HG02970 (cell line): ENCODE results near the gene IRGC.
"Not testable (repeated sequence)": the region's sequence is repeated elsewhere in the genome, so short reads cannot be mapped to it uniquely, and the experiment has no call there.

Experiments
- ATAC-seq: cut with Tn5 transposase; IDR thresholded peaks from one replicate; pipeline ENCODE4 v1.9.1; 2021; ENCODE audit warnings: mild to moderate bottlenecking, moderate library complexity, moderate number of reproducible peaks; ENCODE audit not compliant: unreplicated experiment, low FRiP score

Gene IRGC

DNA sequence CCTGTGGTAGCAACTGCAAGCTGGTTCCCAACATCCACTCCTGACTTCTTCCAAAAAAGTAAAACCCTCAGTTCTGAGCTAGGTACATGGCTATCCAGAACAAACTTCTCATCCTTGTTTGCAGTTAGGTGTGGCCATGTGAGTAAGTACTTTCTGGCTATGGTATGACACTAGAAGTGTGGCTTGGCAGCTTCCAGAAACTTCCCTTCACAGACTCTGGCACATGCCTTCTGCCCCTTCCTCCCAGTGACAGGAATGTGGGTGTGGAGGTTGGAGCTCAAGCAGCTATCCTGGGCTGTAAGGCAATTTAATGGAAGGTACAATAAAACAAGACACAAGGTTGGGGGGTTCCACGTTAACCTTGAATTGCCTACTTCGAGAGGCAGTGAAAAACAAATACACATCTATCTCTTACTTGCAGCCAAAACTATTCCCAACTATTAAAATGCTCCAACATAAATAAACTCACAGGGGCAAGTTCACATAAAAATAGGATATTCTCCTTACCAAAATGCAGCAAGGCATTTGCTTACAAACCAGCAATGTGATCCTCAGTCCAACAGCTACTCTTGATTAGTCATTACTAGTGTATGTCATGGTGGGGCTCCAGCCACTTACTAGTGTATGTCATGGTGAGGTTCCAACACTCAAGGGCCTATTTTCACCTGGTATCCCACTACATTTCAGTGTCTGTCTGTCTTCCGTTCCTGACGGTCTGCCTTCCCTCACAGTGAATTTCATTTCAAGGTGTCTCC lies 35.8 kb downstream of the IRGC start:
- ATAC-seq, result no peak

DNA sequence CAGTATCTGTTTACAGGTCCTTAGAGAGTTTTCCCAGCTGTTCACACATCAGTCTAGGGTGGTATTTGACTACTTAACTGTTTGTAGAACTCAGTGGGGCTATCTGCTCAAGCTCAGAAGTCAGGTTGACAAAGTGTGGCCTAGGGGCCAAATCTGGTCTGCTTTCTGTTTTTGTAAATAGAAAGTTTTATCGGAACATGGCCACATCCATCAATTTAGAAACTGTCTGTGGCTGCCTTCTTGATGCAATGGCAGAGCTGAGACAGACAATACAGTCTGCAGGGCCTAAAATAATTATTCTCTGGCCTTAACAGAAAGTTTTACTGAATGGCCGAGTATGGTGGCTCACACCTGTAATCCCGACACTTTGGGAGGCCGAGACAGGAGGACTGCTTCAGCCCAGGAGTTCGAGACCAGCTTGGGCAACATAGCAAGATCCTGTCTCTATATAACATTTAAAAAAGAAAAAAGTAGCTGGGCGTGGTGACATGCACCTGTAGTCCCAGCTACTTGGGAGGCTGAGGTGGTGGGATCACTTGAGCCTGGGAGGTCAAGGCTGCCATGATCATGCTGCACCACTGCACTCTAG lies 36.5 kb downstream of the IRGC start:
- ATAC-seq, result no peak

DNA sequence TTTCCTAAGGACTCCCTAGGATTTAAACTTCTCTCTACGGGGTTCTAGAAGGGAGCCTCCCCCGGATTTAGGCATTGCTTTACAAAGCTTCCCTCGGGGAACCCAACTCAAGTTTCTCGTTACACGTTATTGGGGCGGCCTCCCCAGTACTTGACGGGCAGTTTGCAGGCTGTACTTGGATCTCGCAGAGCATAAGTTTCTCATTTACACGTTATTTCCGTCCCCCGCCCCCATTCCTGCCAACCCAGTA lies 38.3 kb downstream of the IRGC start:
- ATAC-seq, result no peak

DNA sequence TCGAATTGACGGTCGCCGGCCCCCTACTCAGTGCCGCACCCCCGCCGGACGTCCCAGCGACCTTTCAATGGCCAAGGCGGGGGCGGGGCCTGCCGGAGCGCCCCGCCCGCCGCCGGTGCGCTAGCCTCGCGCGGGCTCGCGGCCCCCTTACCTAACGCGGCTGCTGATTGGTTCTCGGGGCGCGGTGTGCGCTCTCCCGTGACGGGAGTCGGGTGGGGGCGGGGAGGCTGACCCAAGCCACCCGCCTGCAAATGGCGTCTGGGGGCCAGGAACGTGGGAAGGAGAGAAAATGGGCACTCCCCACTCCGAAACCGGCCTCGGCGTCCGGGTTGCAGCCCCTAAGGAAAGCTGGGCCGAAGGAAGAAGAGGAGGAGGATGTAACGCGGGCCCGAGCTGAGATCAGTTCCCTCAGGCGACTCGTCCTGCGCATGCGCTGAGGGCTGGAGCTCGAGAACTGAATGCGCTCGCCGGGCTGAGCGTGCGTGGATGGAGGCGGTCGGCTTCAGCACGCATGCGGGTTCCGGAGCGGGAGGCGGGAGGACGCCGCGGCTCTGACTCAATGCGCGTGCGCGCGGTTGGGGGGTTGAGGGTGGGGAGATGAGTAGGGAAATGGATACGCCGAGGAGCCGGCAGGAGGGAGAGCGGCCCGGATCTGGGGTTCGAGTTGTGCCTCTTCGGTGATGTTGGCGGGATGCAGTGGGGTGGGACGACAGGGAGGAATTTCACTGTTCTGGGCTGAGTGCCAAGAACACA lies 38.8 kb downstream of the IRGC start, which contains the start of gene SMG9:
SMG9 (minus strand) TSS at position 460 of the 753 bp plus-strand sequence. CDS start 4,221 bp downstream, outside the sequence.
- ATAC-seq, result peak; percentile 68

DNA sequence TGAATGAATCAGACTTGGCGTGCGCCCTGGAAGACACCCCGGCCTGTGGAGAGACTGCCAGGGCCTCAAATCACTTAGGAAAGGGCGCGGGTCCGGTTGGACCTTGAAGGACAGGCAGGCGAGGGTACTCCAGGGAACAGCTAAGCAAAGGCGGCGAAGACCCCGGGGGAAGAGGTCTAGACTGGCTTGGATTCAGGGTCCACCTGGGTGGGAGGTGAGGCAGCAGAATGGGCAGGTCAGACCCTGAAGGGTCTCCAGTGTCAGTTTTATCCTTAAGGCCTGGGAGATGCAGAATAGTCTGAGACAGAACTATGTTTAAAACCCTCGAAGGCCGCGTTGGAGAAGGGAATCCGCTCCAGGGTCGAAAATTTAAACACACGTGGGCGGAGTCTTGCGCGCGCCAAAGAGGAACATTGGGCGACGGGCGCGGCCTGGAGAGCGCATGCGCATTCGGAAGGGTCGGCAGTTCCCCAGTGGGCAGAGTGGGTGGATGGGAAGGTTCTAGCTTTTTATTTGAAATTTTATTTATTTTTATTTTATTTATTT lies 39.5 kb downstream of the IRGC start:
- peak; percentile 23 for ATAC-seq

DNA sequence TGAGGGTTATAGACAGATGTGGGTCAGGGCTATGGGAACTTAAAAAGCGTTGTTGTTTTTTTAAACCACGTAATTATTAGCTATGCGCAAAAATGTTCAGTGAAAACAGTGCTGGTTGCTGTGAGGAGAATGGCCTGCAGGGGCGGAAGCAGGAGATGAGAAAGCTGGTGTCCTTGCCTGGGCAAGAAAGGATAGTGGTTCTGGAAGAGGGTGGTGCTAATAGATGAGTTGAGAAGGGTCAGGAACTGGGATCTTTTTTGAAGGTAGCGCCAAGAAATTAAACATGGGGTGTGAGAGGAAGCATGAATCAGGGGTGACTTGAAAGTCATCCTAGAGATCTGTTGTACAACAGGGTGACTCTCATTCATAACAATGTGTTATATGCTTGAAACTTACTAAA lies 43.6 kb downstream of the IRGC start:
- no peak for ATAC-seq

DNA sequence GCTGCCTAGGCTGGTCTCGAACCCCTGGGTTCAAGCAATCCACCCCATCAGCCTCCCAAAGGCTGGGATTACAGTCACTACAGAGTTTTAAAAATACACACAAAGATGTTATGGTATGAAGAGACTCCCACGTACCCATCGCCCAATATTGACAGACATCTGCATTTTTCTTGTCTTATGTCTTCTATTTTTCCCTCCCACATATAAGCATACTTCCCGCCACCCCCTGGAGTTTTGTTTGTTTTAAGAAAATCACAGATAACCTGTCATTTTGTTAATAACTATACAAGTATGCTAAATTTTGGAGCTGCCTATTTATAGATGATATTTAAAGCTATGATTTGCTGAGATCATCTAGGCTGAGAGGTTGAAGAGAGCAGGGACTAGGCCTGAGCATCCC lies 45.1 kb downstream of the IRGC start:
- ATAC-seq, result no peak

DNA sequence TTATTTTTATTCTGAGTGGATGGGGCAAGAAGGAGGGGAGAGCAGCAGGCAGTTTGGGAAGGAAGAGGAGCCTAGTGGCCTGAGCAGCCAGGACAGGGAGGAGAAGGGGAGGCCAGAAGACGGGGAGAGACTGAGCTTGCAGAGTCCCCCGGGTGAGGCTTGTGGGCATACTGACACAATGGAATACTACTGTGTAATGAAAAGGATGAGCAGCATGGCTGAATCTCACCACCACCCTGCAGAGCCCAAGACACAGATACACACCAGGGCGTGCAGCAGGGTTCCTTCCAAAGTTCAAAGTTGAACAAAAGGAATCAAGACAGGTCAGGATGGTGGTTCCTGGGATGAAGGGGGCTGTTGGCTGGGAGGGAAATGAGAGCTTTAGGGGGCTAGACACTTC lies 46.9 kb downstream of the IRGC start:
- no peak for ATAC-seq

DNA sequence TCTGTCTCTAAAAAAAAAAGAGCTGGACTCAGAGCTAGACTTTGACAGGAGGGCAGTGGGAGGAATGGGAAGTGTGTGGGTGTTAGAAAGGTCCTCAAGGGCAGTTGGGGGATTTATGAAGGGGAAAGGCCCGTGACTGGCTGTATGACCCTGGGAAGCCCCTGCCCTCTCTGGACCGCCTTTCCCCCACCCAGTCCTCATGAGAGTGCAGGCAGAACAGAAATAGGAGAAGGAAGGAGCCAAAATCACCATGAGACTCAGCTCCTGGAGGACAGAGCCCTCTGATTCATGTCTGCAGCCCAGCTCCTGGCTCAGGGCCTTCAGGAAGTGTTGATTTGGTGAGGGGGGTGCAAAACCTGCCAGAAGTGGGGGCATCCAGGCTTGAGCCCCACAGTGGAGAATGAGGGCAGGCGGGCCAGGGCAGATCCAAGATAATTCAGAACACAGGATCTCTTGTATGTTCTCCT lies 47.6 kb downstream of the IRGC start:
- ATAC-seq, result no peak

DNA sequence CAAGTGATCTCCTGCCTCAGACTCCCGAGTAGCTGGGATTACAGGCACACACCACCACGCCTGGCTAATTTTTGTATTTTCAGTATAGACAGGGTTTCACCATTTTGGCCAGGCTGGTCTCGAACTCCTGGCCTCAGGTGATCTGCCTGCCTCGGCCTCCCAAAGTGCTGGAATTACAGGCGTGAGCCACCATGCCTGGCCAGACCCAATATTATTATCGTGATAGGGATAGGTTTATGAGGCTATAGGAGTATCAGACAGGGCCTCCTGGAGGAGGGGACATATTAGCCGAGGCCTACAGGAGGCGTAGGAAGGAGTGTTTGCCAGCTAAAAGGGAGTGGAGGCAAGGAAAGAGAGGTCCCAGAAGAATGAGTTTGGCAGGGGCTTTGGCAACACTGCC lies 48.8 kb downstream of the IRGC start:
- not testable (repeated sequence) for ATAC-seq

DNA sequence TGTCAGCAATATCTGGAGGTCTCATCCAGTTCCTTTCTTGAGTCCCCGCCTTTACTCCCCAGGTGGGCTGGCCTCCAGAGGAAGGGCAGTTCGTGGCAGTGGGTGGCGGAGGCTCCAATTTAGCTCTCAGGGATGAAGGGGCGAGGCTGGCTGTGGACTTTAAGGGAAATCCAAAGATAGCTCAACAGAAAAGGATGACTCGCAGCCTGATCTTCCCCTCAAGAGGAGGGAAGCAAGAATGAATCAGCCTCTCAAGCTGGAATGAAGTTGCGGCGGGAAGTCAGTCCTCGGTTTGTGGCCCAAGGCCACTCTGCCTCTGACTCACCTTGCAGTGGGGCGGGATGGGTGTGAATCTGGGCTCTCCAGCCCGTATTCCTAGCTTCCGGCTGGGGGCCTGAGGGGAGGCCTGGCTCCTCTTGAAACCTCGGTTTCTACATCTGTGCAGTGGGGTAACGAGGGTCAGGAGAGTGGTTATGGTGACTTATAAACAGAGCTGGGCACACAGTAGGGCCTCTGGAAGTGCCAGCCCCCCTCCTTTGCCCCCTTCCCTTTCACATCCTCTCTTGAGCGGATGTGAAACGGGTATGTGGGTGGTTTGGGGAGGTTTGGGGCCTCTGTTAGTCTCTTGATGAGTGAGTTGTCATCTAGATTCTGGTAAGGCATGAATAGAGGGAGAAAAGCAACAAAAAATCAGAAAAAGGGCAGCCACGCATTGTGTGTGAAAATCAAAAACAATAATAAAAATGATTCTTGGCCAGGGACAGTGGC lies 49.4 kb downstream of the IRGC start:
- peak; percentile 56 for ATAC-seq

DNA sequence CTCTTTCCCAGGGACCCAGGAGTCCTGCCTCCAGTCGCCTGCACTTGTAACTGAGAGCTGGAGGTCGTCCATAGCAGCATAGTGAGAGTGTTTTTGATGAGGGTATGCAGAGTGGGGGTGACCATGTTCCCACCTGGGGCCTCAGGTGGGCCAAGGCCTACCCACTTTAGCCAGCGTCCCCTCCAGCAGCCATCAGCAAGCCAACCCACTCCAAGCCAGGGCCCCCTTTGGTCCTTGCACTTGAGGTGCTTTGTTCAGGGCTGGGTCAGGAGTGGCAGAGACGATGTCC lies 50.8 kb downstream of the IRGC start:
- no peak for ATAC-seq

DNA sequence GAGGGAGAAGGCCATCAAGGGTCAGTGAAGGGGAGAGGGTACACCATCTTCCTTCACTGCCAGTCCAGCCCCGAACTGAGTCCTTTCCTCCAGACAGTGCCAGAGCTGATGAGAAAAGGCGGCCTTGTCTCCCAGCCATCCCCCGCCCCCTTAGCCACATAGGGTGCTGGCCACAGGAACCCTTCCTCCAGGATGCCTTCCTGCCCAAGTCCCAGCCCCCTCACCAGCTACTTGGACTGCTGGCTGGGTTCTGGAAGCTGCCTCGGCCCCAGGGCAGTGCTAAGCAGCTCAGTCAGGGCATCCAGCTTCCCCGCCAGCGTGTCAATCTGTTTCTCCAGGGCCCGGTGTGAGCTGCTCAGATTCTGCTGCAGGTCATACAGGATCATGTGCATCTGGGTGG lies 51.4 kb downstream of the IRGC start:
- no peak for ATAC-seq

DNA sequence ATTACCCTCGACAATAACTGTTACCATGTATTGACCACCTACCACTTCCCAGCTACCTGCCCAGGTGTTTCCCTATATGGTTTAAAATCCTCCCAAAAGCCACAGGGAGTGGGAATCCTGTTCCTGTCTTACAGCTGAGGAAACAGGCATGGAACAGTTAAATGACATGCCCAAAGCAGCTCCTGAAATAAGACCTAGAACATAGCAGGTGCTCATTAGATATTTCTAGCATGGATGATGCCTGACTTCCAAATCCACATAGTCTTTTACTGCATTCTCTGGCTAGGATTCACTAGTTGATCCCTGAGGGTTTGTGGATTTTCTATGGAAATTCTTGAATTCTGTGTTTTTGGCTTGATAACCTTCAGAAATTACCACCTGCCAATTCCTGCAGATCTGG lies 51.9 kb downstream of the IRGC start:
- no peak for ATAC-seq

DNA sequence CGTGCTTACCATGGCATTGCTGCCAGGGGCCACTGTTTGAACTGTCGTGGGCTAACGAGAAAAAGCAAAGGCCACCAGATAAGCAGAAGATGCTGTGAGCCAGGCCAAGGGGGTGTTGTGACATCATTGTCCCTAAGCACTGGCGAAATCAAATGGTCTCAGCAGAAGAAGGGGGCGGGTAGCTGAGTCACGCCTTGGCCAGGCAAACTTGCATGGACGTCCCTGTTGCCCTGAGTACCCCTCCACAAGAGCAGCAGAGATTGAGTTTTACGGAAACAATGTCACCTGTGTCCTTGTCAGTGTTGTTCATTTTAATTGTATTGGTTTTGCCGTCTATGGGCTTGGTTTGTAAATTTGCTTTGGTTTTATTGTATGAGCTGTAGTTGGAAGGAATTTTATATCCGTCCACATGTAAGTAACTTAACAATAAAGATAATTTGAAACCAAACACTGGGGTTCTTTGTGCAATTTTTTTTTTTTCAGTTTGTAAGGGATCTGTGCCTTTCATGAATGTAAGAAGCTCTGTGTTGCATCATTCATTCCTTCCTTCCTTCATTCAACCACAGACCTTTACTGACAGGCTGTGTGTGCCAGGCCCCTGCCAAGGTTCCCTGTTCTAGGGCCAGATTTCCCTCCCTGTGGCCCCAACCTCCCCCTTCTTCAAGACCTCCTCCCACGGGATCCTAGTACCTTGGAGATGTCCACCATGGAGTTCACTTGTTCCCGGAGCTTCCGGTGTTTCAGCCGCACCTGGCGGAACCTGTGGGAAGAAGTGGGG lies 52.6 kb downstream of the IRGC start:
- no peak for ATAC-seq

DNA sequence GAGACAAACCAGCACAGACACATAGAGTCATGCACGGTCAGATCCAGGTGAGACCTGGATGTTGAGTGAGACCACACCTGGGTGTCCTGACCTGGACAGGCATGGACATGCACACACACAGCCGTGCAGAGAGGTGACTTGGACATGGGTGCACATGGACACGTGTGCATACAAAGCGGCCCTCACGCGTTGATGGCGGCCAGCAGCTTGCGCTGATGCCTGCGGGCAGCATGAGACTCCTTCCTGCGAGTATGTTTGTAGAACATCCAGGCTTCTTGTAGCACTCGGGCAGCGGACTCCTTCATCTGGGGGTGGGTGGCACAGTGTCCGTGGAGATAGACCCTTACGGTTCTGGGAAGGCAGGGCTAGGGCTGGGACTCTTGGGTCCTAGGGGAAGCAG lies 53.4 kb downstream of the IRGC start:
- no peak for ATAC-seq
